HG03095 (cell line): ENCODE results near the gene NOLC1.

Experiments
- ATAC-seq: cut with Tn5 transposase; IDR thresholded peaks from one replicate; pipeline ENCODE4 v1.9.1; 2021; ENCODE audit warnings: moderate library complexity; ENCODE audit not compliant: unreplicated experiment

The NOLC1 gene

DNA sequence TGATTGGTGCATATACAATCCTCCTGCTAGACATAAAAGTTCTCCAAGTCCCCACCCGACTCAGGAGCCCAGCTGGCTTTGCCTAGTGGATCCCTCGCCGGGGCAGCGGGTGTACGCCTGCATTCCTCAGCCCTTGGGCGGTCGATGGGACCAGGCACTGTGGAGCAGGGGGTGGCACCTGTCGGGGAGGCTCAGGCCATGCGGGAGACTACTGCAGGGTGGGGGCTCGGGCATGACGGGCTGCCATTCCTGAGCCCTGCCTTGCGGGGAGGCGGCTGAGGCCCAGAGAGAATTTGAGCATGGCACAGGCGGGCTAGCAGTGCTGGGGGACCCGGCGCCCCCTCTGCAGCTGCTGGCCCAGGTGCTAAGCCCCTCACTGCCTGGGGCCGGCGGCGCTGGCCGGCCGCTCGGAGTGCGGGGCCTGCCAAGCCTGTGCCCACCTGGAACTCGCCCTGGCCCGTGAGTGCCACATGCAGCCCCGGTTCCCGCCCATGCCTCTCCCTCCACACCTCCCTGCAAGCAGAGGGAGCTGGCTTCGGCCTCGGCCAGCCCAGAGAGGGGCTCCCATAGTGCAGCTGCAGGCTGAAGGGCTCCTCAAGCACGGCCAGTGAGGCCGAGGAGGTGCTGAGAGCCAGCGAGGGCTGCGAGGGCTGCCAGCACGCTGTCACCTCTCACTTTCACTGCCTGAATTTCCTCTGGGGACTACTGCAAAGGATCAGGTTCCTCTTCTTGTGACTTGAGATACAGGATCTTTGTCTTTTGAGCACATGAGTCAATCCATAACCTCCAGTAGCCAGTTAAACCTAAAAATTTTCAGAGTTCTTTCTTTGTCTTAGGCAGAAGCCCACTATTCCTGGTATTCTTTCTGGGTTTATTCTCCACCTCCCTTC is 48.8 kb downstream of the NOLC1 start:
- no peak for ATAC-seq

DNA sequence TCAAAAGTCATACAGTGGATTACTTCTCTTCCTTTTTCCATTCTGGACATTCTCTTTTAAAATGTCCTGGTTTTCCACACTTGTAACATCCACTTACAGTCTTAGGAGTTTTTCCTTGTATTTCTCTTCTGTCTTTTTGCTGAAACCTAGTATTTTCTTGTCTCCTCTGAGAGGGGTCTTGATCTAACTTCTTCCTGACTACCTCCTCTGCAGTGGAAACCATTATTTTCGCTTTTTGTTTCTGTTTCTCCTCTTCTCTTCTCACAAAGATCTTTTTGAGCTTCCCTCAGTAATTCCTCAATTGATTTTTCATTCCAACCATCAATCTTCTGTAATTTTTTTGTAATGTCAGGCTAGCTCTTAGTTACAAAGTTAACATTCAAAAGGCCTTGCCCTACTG is 50.2 kb downstream of the NOLC1 start:
- ATAC-seq: no peak

DNA sequence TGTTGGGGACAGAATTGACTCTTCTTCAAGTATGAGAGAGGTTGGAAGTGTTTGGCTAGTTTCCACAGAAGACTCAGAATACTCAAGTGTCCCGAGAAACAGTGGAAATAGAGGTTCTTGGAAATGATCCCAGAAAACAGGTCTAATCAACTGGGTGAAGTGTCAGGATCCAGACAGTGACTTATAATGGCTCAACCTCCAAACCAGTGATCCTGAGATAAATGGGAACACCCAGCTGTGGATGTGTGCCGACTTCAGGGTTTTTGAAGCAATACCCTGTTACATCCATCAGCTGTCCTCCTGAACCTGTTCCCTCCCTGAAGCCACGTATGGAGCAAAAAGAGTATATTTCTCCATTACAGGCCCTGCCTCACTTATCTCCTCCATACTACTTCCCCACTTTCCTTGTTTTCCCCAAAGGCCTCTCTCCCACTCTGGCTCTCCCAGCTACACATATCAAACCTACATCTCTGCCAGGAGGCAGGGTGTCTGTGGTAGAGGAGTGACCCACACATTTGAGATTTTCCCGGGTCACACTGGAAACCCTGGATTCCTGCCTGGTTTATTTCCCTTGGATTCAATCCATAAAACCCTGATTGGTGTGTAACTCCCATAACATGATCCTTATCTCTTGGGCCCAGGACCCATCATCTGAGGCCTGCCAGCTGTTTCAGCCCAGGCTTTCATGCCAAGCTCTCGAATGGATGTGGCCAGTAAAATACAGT is 56.3 kb downstream of the NOLC1 start:
- ATAC-seq: no peak

DNA sequence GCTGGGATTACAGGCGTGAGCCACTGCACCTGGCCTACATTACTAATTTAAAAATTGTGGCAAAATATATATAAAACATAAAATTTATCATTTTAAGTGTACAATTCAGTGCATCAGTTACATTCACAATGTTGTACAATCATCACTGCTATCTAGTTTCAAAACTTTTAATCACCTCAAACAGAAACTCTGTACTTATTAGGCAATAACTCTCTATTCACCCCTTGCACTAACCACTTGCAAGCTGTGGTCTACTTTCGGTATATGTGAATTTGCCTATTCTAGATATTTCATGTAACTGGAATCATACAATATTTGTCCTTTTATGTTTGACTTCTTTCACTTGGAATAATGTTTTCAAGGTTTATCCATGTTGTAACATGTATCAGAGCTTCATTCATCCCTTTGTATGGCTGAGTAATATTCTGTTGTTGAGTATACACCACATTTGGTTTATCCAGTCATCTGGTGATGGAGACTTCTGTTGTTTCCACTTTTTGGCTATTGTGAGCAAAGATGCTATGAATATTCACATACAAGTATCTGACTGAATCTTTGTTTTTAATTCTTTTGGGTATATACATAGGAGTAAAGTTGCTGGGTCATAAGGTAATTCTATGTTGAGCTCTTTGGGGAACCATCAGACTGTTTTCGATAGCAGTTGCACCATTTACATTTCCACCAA is 59.6 kb downstream of the NOLC1 start:
- no peak for ATAC-seq
